NB4 (cell line): Measurements from ENCODE around the gene DAPK1.

Experiments
- POLR2A ChIP-seq: IDR thresholded peaks from 2 replicates; pipeline ENCODE4 v1.6.1; 2011; ENCODE audit warnings: mild to moderate bottlenecking; ENCODE audit not compliant: insufficient read length; ENCODE audit errors: extremely low read depth
- TF ChIP-seq, protein P1 (sequence below): IDR thresholded peaks from one replicate; pipeline ENCODE4 v1.5.1; 2012; ENCODE audit warnings: low read depth, low read length
- TF ChIP-seq, protein P2 (sequence below): IDR thresholded peaks from 2 replicates; pipeline ENCODE4 v1.6.1; 2011; ENCODE audit warnings: low read depth, low read length

DNA sequence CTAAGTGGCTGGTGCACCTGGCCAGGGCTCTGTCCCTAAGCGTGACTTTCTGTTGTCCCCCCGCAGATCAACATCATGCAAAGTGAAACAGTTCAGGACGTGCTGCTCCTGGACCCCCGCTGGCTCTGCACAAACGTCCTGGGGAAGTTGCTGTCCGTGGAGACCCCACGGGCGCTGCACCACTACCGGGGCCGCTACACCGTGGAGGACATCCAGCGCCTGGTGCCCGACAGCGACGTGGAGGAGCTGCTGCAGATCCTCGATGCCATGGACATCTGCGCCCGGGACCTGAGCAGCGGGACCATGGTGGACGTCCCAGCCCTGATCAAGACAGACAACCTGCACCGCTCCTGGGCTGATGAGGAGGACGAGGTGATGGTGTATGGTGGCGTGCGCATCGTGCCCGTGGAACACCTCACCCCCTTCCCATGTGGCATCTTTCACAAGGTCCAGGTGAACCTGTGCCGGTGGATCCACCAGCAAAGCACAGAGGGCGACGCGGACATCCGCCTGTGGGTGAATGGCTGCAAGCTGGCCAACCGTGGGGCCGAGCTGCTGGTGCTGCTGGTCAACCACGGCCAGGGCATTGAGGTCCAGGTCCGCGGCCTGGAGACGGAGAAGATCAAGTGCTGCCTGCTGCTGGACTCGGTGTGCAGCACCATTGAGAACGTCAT, 208.5 kb downstream of the DAPK1 start:
- TF ChIP-seq, protein P1, sequence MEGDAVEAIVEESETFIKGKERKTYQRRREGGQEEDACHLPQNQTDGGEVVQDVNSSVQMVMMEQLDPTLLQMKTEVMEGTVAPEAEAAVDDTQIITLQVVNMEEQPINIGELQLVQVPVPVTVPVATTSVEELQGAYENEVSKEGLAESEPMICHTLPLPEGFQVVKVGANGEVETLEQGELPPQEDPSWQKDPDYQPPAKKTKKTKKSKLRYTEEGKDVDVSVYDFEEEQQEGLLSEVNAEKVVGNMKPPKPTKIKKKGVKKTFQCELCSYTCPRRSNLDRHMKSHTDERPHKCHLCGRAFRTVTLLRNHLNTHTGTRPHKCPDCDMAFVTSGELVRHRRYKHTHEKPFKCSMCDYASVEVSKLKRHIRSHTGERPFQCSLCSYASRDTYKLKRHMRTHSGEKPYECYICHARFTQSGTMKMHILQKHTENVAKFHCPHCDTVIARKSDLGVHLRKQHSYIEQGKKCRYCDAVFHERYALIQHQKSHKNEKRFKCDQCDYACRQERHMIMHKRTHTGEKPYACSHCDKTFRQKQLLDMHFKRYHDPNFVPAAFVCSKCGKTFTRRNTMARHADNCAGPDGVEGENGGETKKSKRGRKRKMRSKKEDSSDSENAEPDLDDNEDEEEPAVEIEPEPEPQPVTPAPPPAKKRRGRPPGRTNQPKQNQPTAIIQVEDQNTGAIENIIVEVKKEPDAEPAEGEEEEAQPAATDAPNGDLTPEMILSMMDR = no peak
- TF ChIP-seq POLR2A = no peak
- TF ChIP-seq, protein P2, sequence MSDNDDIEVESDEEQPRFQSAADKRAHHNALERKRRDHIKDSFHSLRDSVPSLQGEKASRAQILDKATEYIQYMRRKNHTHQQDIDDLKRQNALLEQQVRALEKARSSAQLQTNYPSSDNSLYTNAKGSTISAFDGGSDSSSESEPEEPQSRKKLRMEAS = no peak
